ENCODE measurements around the gene SBK1. TPM values are rescaled to one million over a fixed set of nuclear protein-coding genes. Genes with fewer than 3 reads are reported as not detected.
A peak's percentile ranks its signal among the peaks of the same experiment; 100 is the strongest.
"Not testable (repeated sequence)": the region's sequence is repeated elsewhere in the genome, so short reads cannot be mapped to it uniquely, and the experiment has no call there.

Gene SBK1
- total and polyA plus RNA-seq, 5 experiments from 2014 or later: 5.7 to 21.3 (median 19.9) TPM

GRCh38 chr16:28364268-28365173, 72.2 kb downstream of the SBK1 start:
- ATAC-seq (peak; percentile 98), DNase-seq (peak in 8 of 10 donors; percentile 1 to 51 (median 30))
- POLR2A ChIA-PET, H3K27ac Mint-ChIP-seq, H3K4me1 Mint-ChIP-seq, H3K4me3 Mint-ChIP-seq, H3K27me3 Mint-ChIP-seq, H3K36me3 Mint-ChIP-seq, H3K9me3 Mint-ChIP-seq: not testable (repeated sequence)

- H3K4me3 Mint-ChIP-seq, H3K4me1 Mint-ChIP-seq, H3K27me3 Mint-ChIP-seq, H3K27ac Mint-ChIP-seq, H3K9me3 Mint-ChIP-seq, ATAC-seq, H3K36me3 Mint-ChIP-seq, POLR2A ChIA-PET: not testable (repeated sequence)
- DNase-seq: peak in 1 of 10 donors; percentile 11
Observed at GRCh38 chr16:28367926-28368325, 75.6 kb downstream of the SBK1 start.

Other genes starting within 250 kb of the SBK1 start
- gene GSG1L, start 228.8 kb upstream of the SBK1 start, total RNA-seq: not detected
- not detected for gene GSG1L, start 228.8 kb upstream of the SBK1 start, polyA plus RNA-seq
- 100 to 1,000 TPM; 445 to 470 TPM for gene XPO6, start 80.6 kb upstream of the SBK1 start, total RNA-seq
- 100 to 1,000 TPM in 1 of 3 donors, 10 to 100 TPM in 2; 90.2 to 109 (median 96.4) TPM for gene XPO6, start 80.6 kb upstream of the SBK1 start, polyA plus RNA-seq
- gene NPIPB6, start 71.0 kb downstream of the SBK1 start, total RNA-seq: 1 to 10 TPM; 6.1 to 6.9 TPM
- gene NPIPB6, start 71.0 kb downstream of the SBK1 start, polyA plus RNA-seq: under 1 TPM in 1 of 3 donors, not detected in 2; 0.35 TPM
- 10 to 100 TPM; 17.5 to 19.0 TPM for gene EIF3CL, start 111.3 kb downstream of the SBK1 start, total RNA-seq
- gene EIF3CL, start 111.3 kb downstream of the SBK1 start, polyA plus RNA-seq: 10 to 100 TPM; 24.1 to 46.0 (median 29.7) TPM
- under 1 TPM; 0.68 to 0.69 TPM for gene NPIPB7, start 179.8 kb downstream of the SBK1 start, total RNA-seq
- under 1 TPM in 1 of 3 donors, not detected in 2; 0.27 TPM for gene NPIPB7, start 179.8 kb downstream of the SBK1 start, polyA plus RNA-seq
- 10 to 100 TPM; 71.0 to 79.6 TPM for gene CLN3, start 199.5 kb downstream of the SBK1 start, total RNA-seq
- 10 to 100 TPM; 16.2 to 27.2 (median 17.2) TPM for gene CLN3, start 199.5 kb downstream of the SBK1 start, polyA plus RNA-seq
- gene APOBR, start 202.1 kb downstream of the SBK1 start, total RNA-seq: 1 to 10 TPM; 7.6 to 9.0 TPM
- gene APOBR, start 202.1 kb downstream of the SBK1 start, polyA plus RNA-seq: 1 to 10 TPM in 1 of 3 donors, under 1 TPM in 2; 0.38 to 1.1 (median 0.76) TPM
- not detected for gene IL27, start 214.3 kb downstream of the SBK1 start, total RNA-seq
- gene IL27, start 214.3 kb downstream of the SBK1 start, polyA plus RNA-seq: not detected
- under 1 TPM in 1 of 2 experiments, not detected in 1; 0.05 TPM for gene NUPR1, start 246.4 kb downstream of the SBK1 start, total RNA-seq
- gene NUPR1, start 246.4 kb downstream of the SBK1 start, polyA plus RNA-seq: not detected

All from naive thymus-derived CD8-positive, alpha-beta T cell (primary cell).